MCF 10A (cell line): ENCODE measurements around the gene HPSE2. TPM values are rescaled to one million over a fixed set of nuclear protein-coding genes. Genes with fewer than 3 reads are reported as not detected.

ENCODE experiments used
- BruUV-seq: library from RNA; stranded (reverse); fragments of 400-500 nt; replicated peaks from 2 replicates; lab custom pipeline; 2021; lab: Mats Ljungman, UMichigan
- CTCF ChIA-PET: fragments of 300-600 bp; sonication (Branson Sonifier 250); formaldehyde crosslinking; extraction: SDS; loops from one replicate; lab custom pipeline; 2021; ENCODE audit warnings: antibody characterized with exemption, inconsistent platforms; lab: Yijun Ruan, JAX
- POLR2A ChIA-PET: fragments of 300-600, 350-650 bp; sonication (Branson Sonifier 250); formaldehyde crosslinking; extraction: SDS; loops from one replicate; lab custom pipeline; 2020; ENCODE audit warnings: antibody characterized with exemption, inconsistent platforms; lab: Yijun Ruan, JAX
- DNase-seq: peaks from one replicate; pipeline ENCODE4 v3.0.0-alpha.2; 2018; ENCODE audit not compliant: unreplicated experiment
- H3K27ac Mint-ChIP-seq: one replicate; pipeline ENCODE4 v1.8.0; 2022; ENCODE audit warnings: mild to moderate bottlenecking, low read depth, mixed read lengths; ENCODE audit not compliant: unreplicated experiment
- H3K27me3 Mint-ChIP-seq: one replicate; pipeline ENCODE4 v1.8.0; 2022; ENCODE audit warnings: mixed read lengths; ENCODE audit not compliant: insufficient read depth, unreplicated experiment
- H3K36me3 Mint-ChIP-seq: one replicate; pipeline ENCODE4 v1.8.0; 2022; ENCODE audit warnings: mild to moderate bottlenecking, moderate library complexity, mixed read lengths; ENCODE audit not compliant: insufficient read depth, unreplicated experiment
- H3K4me1 Mint-ChIP-seq: one replicate; pipeline ENCODE4 v1.8.0; 2022; ENCODE audit warnings: mixed read lengths; ENCODE audit not compliant: insufficient read depth, unreplicated experiment
- H3K4me3 Mint-ChIP-seq: one replicate; pipeline ENCODE4 v1.8.0; 2022; ENCODE audit warnings: mild to moderate bottlenecking, moderate library complexity, mixed read lengths; ENCODE audit not compliant: unreplicated experiment
- H3K9me3 Mint-ChIP-seq: one replicate; pipeline ENCODE4 v1.8.0; 2022; ENCODE audit warnings: mixed read lengths; ENCODE audit not compliant: unreplicated experiment
- intact Hi-C: fragments of 100-400 bp; cut with micrococcal nuclease; formaldehyde crosslinking; loops from 2 replicates; pipeline ENCODE4 v1.14.1; 2022
- total RNA-seq: library from RNA; stranded (reverse); gene quantifications from 2 replicates; pipeline ENCODE4 v1.2.3, GENCODE V29; 2022
- TF ChIP-seq, protein P1 (sequence below): fragments of 200-600 bp; IDR thresholded peaks from one replicate; pipeline ENCODE4 v1.8.0; 2022; ENCODE audit warnings: antibody characterized with exemption, mild to moderate bottlenecking; ENCODE audit not compliant: unreplicated experiment

The HPSE2 gene
- total RNA-seq, 1 experiment from 2014 or later: not detected

DNA sequence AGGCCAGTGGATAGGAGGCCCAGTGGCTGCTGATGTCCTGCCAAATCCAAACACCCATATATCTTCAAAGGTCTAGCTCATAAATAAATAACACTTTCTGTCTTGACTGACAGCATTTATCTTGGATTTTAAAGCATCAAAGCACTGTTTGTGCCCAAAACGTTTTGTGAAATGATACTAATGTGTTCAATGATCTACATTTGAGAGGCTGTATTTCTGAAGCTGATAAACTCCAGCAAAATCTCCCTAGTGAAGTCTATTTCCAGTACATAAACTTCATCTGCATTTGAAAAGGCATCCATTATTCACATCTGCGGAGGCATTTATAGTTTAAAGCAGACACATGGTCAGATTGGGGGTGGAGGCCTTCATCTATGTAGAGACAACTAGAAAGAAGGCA is 276.3 kb downstream of the HPSE2 start:
- H3K9me3 Mint-ChIP-seq: peaks cover 2% of the 10 kb centered on the region
- no peak overlapping the region for H3K4me3 Mint-ChIP-seq
- H3K27me3 Mint-ChIP-seq: no peaks in the 10 kb centered on the region
- intact Hi-C loops: no loop called here
- H3K36me3 Mint-ChIP-seq: no peaks in the 10 kb centered on the region
- H3K4me1 Mint-ChIP-seq: no peaks in the 10 kb centered on the region
- H3K27ac Mint-ChIP-seq: no peak overlapping the region
- ChIA-PET CTCF (no interaction called here), POLR2A (no interaction called here)
- no TSS peak for BruUV-seq
- TF ChIP-seq, protein P1, sequence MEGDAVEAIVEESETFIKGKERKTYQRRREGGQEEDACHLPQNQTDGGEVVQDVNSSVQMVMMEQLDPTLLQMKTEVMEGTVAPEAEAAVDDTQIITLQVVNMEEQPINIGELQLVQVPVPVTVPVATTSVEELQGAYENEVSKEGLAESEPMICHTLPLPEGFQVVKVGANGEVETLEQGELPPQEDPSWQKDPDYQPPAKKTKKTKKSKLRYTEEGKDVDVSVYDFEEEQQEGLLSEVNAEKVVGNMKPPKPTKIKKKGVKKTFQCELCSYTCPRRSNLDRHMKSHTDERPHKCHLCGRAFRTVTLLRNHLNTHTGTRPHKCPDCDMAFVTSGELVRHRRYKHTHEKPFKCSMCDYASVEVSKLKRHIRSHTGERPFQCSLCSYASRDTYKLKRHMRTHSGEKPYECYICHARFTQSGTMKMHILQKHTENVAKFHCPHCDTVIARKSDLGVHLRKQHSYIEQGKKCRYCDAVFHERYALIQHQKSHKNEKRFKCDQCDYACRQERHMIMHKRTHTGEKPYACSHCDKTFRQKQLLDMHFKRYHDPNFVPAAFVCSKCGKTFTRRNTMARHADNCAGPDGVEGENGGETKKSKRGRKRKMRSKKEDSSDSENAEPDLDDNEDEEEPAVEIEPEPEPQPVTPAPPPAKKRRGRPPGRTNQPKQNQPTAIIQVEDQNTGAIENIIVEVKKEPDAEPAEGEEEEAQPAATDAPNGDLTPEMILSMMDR: no peak
- no peak for DNase-seq

DNA sequence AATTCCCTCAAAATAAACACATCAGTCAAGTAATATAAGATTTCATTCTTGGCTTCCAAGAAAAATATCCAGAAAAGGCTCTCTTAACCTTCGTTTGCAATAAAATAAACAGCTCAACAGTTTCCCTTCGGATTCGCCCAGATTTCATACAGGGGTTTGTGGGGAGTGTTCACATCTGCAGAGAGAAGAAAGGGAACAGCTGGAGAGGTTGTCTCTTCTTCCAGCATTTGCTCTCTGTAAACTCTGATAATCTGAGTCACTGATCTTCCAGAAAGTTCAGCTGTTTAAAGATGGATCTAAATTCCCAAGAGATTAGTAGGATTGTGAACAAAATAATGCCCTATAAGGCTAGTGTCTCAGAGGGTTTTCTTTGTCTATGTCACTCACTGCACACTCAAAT is 277.9 kb downstream of the HPSE2 start:
- H3K27me3 Mint-ChIP-seq: no peaks in the 10 kb centered on the region

DNA sequence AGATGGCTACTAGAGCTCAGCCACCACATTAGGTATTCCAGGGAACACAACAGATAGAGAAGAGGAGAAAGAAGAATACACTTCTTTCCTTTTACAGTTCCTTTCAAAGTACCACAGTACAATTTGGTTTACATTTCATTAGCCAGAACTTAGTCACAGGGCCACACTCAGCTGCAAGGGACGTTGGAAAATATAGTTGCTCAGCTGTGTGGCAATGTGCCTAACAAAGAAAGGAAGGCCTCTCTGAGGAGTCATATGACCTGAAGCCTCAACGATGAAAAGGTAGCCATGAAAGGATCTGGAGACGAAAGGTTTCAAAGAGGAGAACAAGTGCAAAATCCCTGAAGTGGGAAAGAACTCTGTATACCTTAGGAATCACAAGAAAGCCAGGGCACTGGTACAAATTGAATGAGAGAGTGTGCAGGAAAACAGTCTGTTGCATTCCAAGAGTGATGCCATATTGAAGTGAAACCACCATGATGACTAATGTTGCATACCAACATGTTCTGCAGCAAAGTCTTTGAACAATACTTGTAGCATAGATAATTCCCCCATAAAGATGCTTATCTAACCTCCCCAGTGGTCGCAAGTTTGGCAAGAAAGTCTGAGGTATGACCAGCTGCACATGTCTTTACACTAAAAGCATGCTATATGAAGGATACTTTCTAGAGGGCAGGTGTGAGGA is 278.9 kb downstream of the HPSE2 start:
- Mint-ChIP-seq H3K27ac (no peak overlapping the region), H3K4me1 (no peaks in the 10 kb centered on the region), H3K27me3 (no peaks in the 10 kb centered on the region), H3K4me3 (no peak overlapping the region), H3K9me3 (no peaks in the 10 kb centered on the region), H3K36me3 (no peaks in the 10 kb centered on the region)
- DNase-seq: no peak
- ChIA-PET CTCF (interaction anchor here (0.6 kb wide), 1 partner anchor 37 kb away, joined by 3 read pairs; no protein-coding TSS in a partner anchor), POLR2A (no interaction called here)
- TF ChIP-seq, protein P1: no peak
- intact Hi-C loops: no loop called here
- BruUV-seq: no TSS peak

More for the DNA sequence above, 277.9 kb downstream of the HPSE2 start:
- H3K36me3 Mint-ChIP-seq: no peaks in the 10 kb centered on the region
- intact Hi-C loops: no loop called here
- H3K4me3 Mint-ChIP-seq: no peak overlapping the region
- no TSS peak for BruUV-seq
- POLR2A ChIA-PET: no interaction called here
- CTCF ChIA-PET: no interaction called here
- TF ChIP-seq, protein P1: no peak
- no peaks in the 10 kb centered on the region for H3K4me1 Mint-ChIP-seq
- no peaks in the 10 kb centered on the region for H3K9me3 Mint-ChIP-seq
- no peak for DNase-seq
- H3K27ac Mint-ChIP-seq: no peak overlapping the region

DNA sequence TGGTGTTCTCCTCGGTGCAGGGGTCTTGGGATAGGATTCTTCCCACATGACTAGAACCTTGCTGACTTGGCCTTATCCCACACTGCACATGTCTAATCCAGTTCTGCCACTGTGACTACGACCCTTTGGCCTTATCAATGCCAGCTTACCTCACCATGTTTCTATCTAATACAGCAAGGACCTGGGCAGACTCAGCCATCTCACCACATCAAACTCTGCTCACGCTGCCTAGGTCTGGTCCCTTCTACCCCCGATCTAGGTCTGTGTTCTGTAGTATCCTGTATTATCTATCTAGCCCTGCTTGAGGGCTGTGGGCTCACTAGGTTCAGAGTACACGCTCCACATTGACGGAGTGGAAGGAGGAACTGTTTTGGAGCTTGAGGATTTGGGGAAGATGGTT is 282.4 kb downstream of the HPSE2 start:
- no TSS peak for BruUV-seq
- H3K9me3 Mint-ChIP-seq: no peaks in the 10 kb centered on the region
- ChIA-PET POLR2A (no interaction called here), CTCF (interaction anchor here (0.7 kb wide), 1 partner anchor 155 kb away, joined by 3 read pairs; no protein-coding TSS in a partner anchor)
- no peaks in the 10 kb centered on the region for H3K4me1 Mint-ChIP-seq
- no peak overlapping the region for H3K4me3 Mint-ChIP-seq
- H3K36me3 Mint-ChIP-seq: no peaks in the 10 kb centered on the region
- DNase-seq: no peak
- intact Hi-C loops: no loop called here
- TF ChIP-seq, protein P1: no peak
- no peak overlapping the region for H3K27ac Mint-ChIP-seq
- no peaks in the 10 kb centered on the region for H3K27me3 Mint-ChIP-seq
